ENCODE measurements around the gene ULBP1. TPM values are rescaled to one million over a fixed set of nuclear protein-coding genes. Genes with fewer than 3 reads are reported as not detected.
"Not testable (repeated sequence)": the region's sequence is repeated elsewhere in the genome, so short reads cannot be mapped to it uniquely, and the experiment has no call there.

The ULBP1 gene
- total RNA-seq, 2 donors from 2014 or later: 0.09 TPM; not detected in 1

DNA sequence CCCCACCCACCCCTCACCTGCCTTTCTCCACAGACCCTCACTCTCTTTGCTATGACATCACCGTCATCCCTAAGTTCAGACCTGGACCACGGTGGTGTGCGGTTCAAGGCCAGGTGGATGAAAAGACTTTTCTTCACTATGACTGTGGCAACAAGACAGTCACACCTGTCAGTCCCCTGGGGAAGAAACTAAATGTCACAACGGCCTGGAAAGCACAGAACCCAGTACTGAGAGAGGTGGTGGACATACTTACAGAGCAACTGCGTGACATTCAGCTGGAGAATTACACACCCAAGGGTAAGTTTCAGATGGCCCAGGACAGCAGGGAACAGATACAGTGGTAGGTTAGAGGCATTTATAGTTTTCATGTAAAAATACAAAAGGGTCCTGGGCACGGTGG, 18.5 kb upstream of the ULBP1 start:
- ATAC-seq; DNase-seq; intact Hi-C loops (cut with DNase I, micrococcal nuclease): not testable (repeated sequence)

DNA sequence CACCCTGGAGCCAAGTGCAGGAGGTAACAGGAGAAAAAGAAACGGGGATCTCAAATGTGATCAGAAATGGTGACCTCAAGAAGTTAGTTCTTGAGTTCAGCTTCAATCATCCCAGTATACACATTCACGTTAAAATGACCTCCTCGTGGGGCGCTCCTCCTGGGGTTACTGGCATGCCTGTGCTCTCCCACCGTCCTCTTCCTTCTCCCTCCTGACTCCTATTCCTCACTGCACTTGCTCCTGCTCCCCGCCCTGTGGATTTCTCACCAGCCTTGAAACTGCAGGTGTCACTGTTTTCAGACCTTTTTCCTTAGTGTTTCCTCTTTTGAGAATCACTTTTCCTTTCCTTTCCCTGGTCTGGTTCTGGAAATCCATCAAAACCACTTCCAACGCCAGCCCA, 17.1 kb upstream of the ULBP1 start:
- intact Hi-C loops (cut with DNase I, micrococcal nuclease); DNase-seq; ATAC-seq: not testable (repeated sequence)

- ATAC-seq; DNase-seq; intact Hi-C loops (cut with DNase I, micrococcal nuclease): not testable (repeated sequence)
Observed at GRCh38 chr6:149947533-149947932, 16.2 kb upstream of the ULBP1 start.

- no peak for ATAC-seq
- intact Hi-C loops (cut with DNase I, micrococcal nuclease): no loop called here
- no peak for DNase-seq
Observed at GRCh38 chr6:149948011-149948410, 15.7 kb upstream of the ULBP1 start.

DNA sequence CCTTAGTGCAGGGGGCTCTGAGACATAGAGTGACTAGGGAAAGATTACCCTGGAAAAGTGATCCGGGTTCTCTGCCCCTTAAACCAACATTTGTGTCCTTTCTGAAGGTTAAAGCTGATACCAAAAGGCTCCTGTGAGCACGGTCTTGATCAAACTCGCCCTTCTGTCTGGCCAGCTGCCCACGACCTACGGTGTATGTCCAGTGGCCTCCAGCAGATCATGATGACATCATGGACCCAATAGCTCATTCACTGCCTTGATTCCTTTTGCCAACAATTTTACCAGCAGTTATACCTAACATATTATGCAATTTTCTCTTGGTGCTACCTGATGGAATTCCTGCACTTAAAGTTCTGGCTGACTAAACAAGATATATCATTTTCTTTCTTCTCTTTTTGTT, 15.1 kb upstream of the ULBP1 start:
- DNase-seq (no peak), ATAC-seq (no peak)
- intact Hi-C loops (cut with DNase I, micrococcal nuclease): no loop called here

- ATAC-seq (peak; percentile 62), DNase-seq (no peak)
- intact Hi-C loops (cut with DNase I, micrococcal nuclease): no loop called here
Observed at GRCh38 chr6:149950423-149950822, 13.3 kb upstream of the ULBP1 start.

- intact Hi-C loops (cut with DNase I, micrococcal nuclease): no loop called here
- ATAC-seq: no peak
- DNase-seq: no peak
Observed at GRCh38 chr6:149951096-149951495, 12.6 kb upstream of the ULBP1 start.

DNA sequence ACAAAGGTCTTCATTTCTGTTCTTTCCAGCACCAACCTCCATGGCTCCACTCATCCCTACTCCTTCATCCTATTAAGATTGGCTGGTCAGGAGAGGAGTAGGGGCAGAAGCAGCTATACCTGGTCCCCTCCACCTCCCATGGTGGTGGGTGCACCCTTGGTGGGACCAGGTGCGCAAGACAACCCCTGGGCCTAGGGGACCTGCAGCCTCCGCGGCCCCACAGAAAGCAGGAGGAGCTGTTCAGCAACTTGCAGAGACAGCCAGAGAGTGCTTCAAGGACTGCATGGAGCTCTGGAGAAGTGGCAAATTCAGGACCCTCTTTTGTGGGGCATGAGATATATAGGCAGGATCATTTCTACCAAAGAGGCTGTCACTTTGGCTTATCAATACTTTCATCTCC, 12.1 kb upstream of the ULBP1 start:
- intact Hi-C loops (cut with DNase I, micrococcal nuclease): no loop called here
- no peak for DNase-seq
- no peak for ATAC-seq

DNA sequence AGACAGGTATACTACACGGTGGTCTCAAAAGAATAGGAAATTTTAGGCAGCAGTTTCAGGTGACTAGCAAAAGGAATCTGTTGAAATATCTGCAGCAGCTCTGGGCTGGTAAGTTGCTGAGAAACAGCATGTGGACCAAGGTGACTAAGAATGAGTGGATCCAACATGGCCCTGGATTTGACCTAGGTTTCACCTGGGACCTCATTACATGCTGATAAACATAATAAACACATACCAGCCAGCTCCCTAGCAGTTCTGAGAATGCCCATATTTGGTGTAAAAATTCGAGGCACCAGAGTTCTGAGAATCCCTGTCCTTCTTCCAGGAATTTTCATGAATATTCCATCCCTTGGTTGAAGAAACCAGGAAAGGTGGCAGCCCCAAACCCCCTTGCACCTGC, 10.4 kb upstream of the ULBP1 start:
- intact Hi-C loops (cut with DNase I, micrococcal nuclease); DNase-seq; ATAC-seq: not testable (repeated sequence)

- DNase-seq; intact Hi-C loops (cut with DNase I, micrococcal nuclease): not testable (repeated sequence)
- peak; percentile 68 for ATAC-seq
Observed at GRCh38 chr6:149953934-149954327, 9.8 kb upstream of the ULBP1 start.

DNA sequence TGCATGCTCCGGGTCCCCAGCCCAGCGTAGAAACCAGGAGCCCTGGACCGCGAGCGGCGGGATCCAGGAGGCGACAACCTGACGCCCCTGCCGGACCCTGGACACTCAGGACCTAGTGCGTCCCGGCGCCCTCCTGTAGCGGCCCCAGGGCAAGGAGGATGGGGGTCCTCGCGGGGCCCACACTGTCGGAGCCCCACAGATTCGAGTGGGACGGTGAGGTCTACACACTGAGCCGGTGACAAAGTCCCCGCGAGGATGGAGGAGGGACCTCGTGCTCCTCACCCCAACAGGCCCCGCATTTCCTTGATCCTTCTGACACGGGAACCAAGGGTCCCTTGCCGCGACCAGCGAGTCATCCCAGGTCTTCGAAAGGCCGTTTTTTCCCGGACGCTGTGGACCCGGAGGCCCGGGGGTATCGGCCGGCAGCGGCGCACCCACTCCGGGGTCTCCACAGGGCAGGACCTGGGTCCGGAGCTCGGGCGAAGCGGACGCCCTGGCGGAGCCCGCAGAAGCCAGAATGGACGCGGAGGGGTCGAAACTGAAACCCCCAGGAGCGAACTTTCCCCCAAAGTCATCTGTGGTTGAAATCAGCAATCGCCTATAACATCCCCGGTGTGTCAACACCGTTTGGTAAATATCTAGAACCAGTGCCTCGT, 9.3 kb upstream of the ULBP1 start:
- DNase-seq; ATAC-seq; intact Hi-C loops (cut with DNase I, micrococcal nuclease): not testable (repeated sequence)

- intact Hi-C loops (cut with DNase I, micrococcal nuclease); DNase-seq; ATAC-seq: not testable (repeated sequence)
Observed at GRCh38 chr6:149954984-149955653, 8.6 kb upstream of the ULBP1 start.

GRCh38 chr6:149955654-149956317, 8.0 kb upstream of the ULBP1 start:
- ATAC-seq; intact Hi-C loops (cut with DNase I, micrococcal nuclease); DNase-seq: not testable (repeated sequence)

DNA sequence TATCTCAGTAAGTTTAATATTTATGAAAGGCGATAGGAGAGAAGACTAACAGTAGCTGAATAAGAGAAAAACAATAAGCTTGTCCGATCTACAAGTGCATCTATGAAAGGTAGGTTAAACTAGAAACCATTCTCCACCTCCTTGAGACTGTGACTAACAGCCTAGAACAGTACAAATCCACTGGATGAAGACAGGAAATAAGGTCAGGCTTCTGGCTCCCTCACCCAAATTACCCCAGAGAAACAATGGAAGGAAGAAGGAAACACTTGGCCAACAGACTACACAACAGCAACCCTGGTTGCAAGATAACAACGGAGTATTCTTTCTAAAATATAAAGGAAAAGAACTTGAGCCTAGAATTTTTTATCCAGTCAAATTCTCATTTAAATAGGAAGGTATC, 5.6 kb upstream of the ULBP1 start:
- ATAC-seq; intact Hi-C loops (cut with DNase I, micrococcal nuclease): not testable (repeated sequence)

GRCh38 chr6:149959806-149960205, 3.9 kb upstream of the ULBP1 start:
- DNase-seq; ATAC-seq; intact Hi-C loops (cut with DNase I, micrococcal nuclease): not testable (repeated sequence)

More for the DNA sequence above, 5.6 kb upstream of the ULBP1 start:
- not testable (repeated sequence) for DNase-seq

- intact Hi-C loops (cut with DNase I, micrococcal nuclease): no loop called here
- no peak for ATAC-seq
- DNase-seq: no peak
Observed at GRCh38 chr6:149960488-149960887, 3.3 kb upstream of the ULBP1 start.

DNA sequence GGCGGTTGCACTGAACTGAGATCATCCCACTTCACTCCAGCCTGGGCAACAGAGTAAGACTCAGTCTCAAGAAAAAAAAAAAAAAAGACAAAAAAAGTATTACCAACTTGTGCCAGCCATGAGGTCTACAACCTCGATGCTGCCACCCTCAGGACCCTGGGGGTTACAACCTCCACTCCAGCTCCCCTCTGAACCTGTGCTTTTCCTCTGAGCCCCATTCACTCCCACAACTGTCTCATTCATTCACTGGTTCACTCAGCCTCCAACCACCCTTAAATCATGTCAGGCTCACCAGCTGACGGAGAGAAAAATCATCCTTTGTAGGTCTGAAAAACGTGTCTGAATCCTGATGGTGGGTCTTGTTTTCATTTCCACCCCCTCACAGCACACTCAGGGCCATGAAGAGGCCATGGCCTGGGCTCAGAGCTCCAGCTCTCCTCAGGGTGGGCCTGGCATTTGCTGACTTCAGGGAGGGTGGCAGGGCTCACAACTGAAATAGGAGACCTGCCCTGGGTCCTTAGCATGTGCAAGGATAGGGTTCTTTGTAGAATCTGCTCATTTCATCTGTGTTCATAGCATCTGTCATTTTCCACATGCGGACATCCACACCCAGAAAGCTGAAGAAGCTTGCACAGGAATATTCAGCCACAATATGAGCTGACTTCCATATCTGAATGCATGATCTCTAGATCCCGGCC, 1.9 kb upstream of the ULBP1 start:
- intact Hi-C loops (cut with DNase I, micrococcal nuclease): no loop called here
- ATAC-seq: no peak
- no peak for DNase-seq

DNA sequence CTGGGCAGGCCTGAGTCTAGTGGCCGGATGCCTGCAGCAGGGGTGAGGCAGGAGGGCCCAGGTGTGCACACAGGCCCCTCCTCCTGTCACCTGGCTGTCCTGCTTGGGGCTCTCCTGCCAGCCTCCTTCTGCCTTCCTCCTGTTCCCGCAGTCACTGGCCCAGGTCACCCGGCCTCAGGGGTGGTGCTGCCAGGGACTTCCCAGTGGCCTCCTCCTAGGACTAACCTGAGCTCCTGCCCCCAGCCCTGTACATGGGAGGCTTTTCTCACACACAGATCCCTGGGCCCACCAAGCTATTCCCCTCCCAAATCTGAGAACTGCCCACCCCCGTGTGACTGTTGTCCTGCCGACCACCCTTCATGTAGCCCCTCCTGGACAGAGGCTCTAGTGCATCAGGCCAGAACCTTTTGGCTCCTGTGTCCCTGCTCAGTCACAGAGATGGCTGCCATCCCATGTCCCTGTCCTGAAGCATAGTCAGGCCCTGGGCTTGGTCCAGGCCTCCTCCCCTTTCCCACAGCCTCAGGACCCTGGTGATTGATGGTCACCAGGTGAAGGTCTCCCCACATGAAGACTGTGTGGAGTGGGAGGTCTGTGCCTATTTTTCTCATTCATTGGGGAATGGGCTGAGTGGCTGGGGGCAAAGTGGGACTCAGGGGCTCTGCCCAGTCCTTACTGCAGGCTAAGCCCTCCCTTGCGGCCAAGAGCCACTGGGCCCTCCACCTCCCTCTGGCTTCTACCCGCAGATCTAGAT, 1.1 kb upstream of the ULBP1 start:
- intact Hi-C loops (cut with DNase I, micrococcal nuclease): no loop called here
- ATAC-seq: no peak
- DNase-seq: no peak

DNA sequence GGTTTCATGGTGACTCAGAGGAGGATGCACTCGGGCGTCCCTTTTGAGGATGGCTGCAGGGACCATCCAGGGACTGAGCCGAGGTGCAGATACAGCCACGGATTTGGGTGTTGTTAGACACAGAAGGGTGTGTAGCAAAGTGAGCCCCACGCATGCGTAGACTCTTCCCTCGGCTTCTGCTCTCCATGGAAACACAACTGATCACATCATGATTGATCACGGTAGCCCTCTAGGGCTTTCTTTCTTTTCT, 606 bp upstream of the ULBP1 start:
- intact Hi-C loops (cut with DNase I, micrococcal nuclease): no loop called here
- no peak for DNase-seq
- ATAC-seq: peak; percentile 23

Measured in left colon (tissue), 2 donors.